OCI-M2 (cell line): ENCODE results near the gene CTDP1.

Experiments used
- DNase-seq: peaks from one replicate; lab custom pipeline; 2025; ENCODE audit not compliant: unreplicated experiment; lab: John Stamatoyannopoulos, UW

Gene CTDP1

GRCh38 chr18:79643054-79643984 lies 36.3 kb upstream of the CTDP1 start:
- DNase-seq = no peak

GRCh38 chr18:79644006-79644665 lies 35.5 kb upstream of the CTDP1 start:
- DNase-seq = no peak

GRCh38 chr18:79644666-79645057 lies 34.9 kb upstream of the CTDP1 start:
- DNase-seq = no peak

- DNase-seq = no peak
These were observed 34.2 kb upstream of the CTDP1 start for GRCh38 chr18:79645291-79645983.

- DNase-seq = no peak
These were observed 32.3 kb upstream of the CTDP1 start for GRCh38 chr18:79647307-79647706.

- no peak for DNase-seq
These were observed 28.6 kb upstream of the CTDP1 start for GRCh38 chr18:79650959-79651358.

- DNase-seq = no peak
These were observed 22.1 kb upstream of the CTDP1 start for GRCh38 chr18:79657342-79657996.

- DNase-seq = no peak
These were observed 21.2 kb upstream of the CTDP1 start for GRCh38 chr18:79658366-79658765.

GRCh38 chr18:79659733-79660132 lies 19.9 kb upstream of the CTDP1 start:
- no peak for DNase-seq

- DNase-seq = no peak
These were observed 17.6 kb upstream of the CTDP1 start for GRCh38 chr18:79662034-79662433.

GRCh38 chr18:79662439-79662838 lies 17.2 kb upstream of the CTDP1 start:
- no peak for DNase-seq

- DNase-seq = no peak
These were observed 15.0 kb upstream of the CTDP1 start for GRCh38 chr18:79664525-79665125.

GRCh38 chr18:79668203-79668602 lies 11.4 kb upstream of the CTDP1 start:
- DNase-seq = no peak

GRCh38 chr18:79672490-79673276 lies 6.9 kb upstream of the CTDP1 start:
- no peak for DNase-seq

GRCh38 chr18:79677221-79677620 lies 2.4 kb upstream of the CTDP1 start:
- DNase-seq = no peak

- no peak for DNase-seq
These were observed 1.8 kb upstream of the CTDP1 start for GRCh38 chr18:79677840-79678239.

- DNase-seq = peak; percentile 64
These were observed 695 bp upstream of the CTDP1 start for GRCh38 chr18:79678665-79679551.

- DNase-seq = no peak
These were observed 687 bp downstream of the CTDP1 start for GRCh38 chr18:79680100-79680879.
